Choroid plexus epithelial cell (primary cell): ENCODE measurements around the gene THAP7.
"Not testable (repeated sequence)": the region's sequence is repeated elsewhere in the genome, so short reads cannot be mapped to it uniquely, and the experiment has no call there.

ENCODE experiments used
- DNase-seq: peaks from one replicate; pipeline ENCODE4 v3.0.0-alpha.2; 2010; ENCODE audit warnings: low read depth
- H3K4me3 ChIP-seq: 2 replicates; pipeline ENCODE4 v1.5.1; 2011; ENCODE audit warnings: low read depth, mild to moderate bottlenecking, control low read depth, low read length, moderate library complexity
- TF ChIP-seq, protein P1 (sequence below): conservative IDR thresholded peaks from 2 replicates; pipeline ENCODE4 v1.5.1; 2011; ENCODE audit warnings: low read depth, mild to moderate bottlenecking, control low read depth, inconsistent platforms, low read length, moderate library complexity

Gene THAP7

GRCh38 chr22:20974336-20974955 lies 27.5 kb downstream of the THAP7 start:
- TF ChIP-seq, protein P1, sequence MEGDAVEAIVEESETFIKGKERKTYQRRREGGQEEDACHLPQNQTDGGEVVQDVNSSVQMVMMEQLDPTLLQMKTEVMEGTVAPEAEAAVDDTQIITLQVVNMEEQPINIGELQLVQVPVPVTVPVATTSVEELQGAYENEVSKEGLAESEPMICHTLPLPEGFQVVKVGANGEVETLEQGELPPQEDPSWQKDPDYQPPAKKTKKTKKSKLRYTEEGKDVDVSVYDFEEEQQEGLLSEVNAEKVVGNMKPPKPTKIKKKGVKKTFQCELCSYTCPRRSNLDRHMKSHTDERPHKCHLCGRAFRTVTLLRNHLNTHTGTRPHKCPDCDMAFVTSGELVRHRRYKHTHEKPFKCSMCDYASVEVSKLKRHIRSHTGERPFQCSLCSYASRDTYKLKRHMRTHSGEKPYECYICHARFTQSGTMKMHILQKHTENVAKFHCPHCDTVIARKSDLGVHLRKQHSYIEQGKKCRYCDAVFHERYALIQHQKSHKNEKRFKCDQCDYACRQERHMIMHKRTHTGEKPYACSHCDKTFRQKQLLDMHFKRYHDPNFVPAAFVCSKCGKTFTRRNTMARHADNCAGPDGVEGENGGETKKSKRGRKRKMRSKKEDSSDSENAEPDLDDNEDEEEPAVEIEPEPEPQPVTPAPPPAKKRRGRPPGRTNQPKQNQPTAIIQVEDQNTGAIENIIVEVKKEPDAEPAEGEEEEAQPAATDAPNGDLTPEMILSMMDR: no peak

DNA sequence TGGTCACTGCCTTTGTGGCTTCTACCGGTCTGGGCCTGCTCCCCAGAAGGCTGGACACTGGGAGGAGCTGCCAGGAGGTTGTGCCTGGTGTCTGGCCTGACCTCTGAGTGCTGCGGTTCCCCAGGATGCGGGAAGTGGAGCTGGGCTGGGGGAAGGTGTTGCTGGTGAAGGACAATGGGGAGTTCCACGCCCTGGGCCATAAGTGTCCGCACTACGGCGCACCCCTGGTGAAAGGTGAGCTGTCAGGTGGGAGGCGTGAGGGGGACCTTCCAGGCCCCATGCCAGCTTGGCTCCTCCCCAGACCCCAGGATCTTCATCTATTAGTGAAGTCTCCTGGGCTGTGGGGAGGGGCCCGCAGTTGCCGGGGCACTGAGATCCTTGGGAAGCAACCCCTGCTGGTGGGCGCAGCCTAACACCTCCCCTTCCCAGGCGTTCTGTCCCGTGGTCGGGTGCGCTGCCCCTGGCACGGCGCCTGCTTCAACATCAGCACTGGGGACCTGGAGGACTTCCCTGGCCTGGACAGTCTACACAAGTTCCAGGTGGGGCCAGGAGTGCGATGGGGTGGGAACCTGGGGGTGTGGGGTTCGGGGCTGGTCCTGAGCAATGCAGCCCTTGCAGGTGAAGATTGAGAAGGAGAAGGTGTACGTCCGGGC lies 28.2 kb downstream of the THAP7 start:
- TF ChIP-seq, protein P1: no peak

More at GRCh38 chr22:20974336-20974955, 27.5 kb downstream of the THAP7 start:
- no peak overlapping the region for H3K4me3 ChIP-seq
- DNase-seq: no peak

GRCh38 chr22:20972933-20973577 lies 28.9 kb downstream of the THAP7 start:
- no peak overlapping the region for H3K4me3 ChIP-seq
- TF ChIP-seq, protein P1: no peak
- DNase-seq: no peak

More for the DNA sequence above, 28.2 kb downstream of the THAP7 start:
- DNase-seq: no peak
- no peak overlapping the region for H3K4me3 ChIP-seq

- DNase-seq, H3K4me3 ChIP-seq: not testable (repeated sequence)
Measured at GRCh38 chr22:20972014-20972694, 29.8 kb downstream of the THAP7 start.

DNA sequence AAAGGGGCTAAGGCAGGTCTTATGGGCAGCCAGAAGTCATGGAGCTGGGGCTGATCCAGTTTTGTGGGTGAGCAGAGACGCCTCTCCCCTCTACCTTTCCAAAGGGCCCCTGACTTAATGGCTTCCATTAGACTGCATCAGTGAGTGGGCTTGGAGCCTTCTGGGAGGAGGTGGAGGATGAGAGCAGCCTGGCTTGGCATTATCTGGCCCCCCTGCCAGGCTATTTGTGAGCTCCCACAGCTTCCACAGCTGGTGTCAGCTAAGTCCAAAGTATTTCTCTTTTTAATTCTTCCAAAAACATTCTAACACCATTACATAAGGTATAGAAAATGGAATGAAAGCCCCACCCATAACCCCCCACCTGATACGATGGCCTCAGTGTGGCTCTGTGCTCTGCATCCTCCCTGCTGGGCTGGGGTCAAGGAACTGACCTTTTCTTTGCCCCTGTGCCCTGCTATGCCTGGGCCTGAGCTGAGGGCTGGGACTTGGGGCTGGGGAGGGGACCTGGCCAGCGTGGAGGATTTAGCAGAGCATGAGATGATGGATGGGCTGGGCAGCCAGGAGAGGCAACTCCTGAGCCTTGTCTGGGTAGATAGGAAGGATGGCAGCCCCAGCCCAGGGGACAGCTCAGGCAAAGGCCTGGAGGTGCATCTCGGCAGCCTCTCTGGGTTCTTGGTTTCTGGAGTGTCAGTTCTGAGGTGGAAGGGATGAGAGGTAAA lies 30.8 kb downstream of the THAP7 start:
- DNase-seq: peak; percentile 37
- TF ChIP-seq, protein P1: no peak
- no peak overlapping the region for H3K4me3 ChIP-seq

GRCh38 chr22:20968281-20968977 lies 33.5 kb downstream of the THAP7 start:
- H3K4me3 ChIP-seq: no peak overlapping the region
- no peak for DNase-seq
- TF ChIP-seq, protein P1: no peak
